ENCODE measurements around the gene PRICKLE2.

Gene PRICKLE2

GRCh38 chr3:64218746-64219145, 6.5 kb downstream of the PRICKLE2 start:
- DNase-seq = no peak

- no peak for DNase-seq
These were observed 6.9 kb downstream of the PRICKLE2 start for GRCh38 chr3:64218329-64218728.

- no peak for DNase-seq
These were observed 8.8 kb downstream of the PRICKLE2 start for GRCh38 chr3:64216274-64217147.

GRCh38 chr3:64215559-64215958, 9.7 kb downstream of the PRICKLE2 start:
- DNase-seq = no peak

GRCh38 chr3:64215103-64215502, 10.2 kb downstream of the PRICKLE2 start:
- no peak for DNase-seq

GRCh38 chr3:64214381-64215018, 10.8 kb downstream of the PRICKLE2 start:
- DNase-seq = no peak

GRCh38 chr3:64213962-64214379, 11.3 kb downstream of the PRICKLE2 start:
- DNase-seq = no peak

GRCh38 chr3:64213224-64213878, 11.9 kb downstream of the PRICKLE2 start:
- DNase-seq = no peak

- DNase-seq = no peak
These were observed 15.2 kb downstream of the PRICKLE2 start for GRCh38 chr3:64209866-64210621.

- no peak for DNase-seq
These were observed 17.8 kb downstream of the PRICKLE2 start for GRCh38 chr3:64207289-64208080.

- no peak for DNase-seq
These were observed 21.0 kb downstream of the PRICKLE2 start for GRCh38 chr3:64203969-64204908.

- no peak for DNase-seq
These were observed 22.1 kb downstream of the PRICKLE2 start for GRCh38 chr3:64203216-64203615.

GRCh38 chr3:64199932-64200331, 25.3 kb downstream of the PRICKLE2 start:
- no peak for DNase-seq

GRCh38 chr3:64196236-64196929, 28.9 kb downstream of the PRICKLE2 start:
- no peak for DNase-seq

- no peak for DNase-seq
These were observed 29.5 kb downstream of the PRICKLE2 start for GRCh38 chr3:64195789-64196188.

GRCh38 chr3:64191822-64192221, 33.4 kb downstream of the PRICKLE2 start:
- no peak for DNase-seq

GRCh38 chr3:64190517-64191515, 34.5 kb downstream of the PRICKLE2 start:
- no peak for DNase-seq

GRCh38 chr3:64188810-64189560, 36.3 kb downstream of the PRICKLE2 start:
- DNase-seq = no peak
